ENCODE data around the gene ATP11A.

DNA sequence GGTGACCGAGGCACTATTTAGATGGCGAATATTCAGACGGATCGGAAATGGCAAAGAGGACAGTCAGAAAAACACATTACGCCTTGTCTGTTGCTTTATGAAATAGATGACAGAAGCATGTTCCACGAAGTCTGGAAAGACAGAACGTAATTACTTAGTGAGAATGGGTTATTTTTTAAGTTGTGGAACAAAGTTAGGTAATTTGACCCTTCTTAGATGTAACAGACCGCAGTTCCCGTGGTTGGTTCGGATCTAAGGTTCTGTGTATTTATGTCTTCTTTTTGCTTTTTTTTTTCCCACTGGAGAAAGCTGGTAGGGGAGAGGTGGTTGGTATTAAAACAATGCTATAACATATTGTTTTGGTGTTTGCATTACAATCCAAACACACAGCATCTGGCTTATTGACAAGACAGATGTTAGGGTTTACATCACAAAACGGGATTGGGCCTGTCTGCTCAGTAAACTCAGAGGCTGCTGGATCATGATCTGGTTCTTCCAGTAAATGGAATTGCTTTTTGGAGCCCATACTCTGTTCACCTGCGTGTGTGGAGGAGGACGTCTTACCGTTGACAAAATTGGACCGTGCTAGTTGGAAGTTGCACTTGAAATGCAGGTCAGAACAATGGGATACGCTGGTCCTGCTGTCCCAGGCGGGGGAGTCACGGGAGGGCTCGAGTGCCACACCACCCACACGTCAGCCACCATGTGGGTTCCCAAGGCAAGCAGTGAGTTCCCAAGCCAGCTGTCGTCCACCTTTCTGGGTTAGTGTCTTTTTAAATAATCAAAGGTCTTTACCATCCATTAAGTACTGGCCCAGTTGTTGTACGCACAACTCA is 13.8 kb downstream of the ATP11A start:
- TF ChIP-seq CTCF (IDR thresholded peaks at IDR 0.05): no peak
- TF ChIP-seq POLR2AphosphoS5 (IDR thresholded peaks at IDR 0.05): no peak
- TF ChIP-seq POLR2A (IDR thresholded peaks at IDR 0.05): no peak
